ENCODE data around the gene TRIM44.

The TRIM44 gene, protein sequence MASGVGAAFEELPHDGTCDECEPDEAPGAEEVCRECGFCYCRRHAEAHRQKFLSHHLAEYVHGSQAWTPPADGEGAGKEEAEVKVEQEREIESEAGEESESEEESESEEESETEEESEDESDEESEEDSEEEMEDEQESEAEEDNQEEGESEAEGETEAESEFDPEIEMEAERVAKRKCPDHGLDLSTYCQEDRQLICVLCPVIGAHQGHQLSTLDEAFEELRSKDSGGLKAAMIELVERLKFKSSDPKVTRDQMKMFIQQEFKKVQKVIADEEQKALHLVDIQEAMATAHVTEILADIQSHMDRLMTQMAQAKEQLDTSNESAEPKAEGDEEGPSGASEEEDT

DNA sequence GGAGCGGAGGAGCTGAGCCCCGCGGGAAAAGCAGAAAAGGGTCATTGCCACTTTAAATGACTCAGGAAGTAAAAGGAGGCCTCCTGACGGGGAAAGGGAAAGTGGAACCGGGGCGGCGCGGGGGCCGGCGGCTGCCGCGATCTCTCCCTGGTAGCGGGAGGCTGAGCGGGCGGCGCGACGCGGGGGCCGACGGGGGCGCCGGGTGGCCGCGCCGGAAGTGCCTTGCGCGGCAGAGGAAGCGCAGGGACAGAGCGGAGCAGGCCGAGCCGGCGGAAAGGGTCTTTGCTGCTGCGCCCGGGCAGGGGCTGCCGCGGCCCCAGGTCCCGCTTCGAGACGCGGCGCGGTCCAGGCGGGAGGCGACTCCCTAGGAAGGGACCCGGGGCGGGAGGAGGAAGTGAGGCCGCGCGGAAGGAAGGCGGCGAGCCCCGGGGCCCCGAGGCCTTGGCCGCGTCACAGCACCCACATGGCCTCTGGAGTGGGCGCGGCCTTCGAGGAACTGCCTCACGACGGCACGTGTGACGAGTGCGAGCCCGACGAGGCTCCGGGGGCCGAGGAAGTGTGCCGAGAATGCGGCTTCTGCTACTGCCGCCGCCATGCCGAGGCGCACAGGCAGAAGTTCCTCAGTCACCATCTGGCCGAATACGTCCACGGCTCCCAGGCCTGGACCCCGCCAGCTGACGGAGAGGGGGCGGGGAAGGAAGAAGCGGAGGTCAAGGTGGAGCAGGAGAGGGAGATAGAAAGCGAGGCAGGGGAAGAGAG, at the start of gene TRIM44:
TRIM44 (plus strand) TSS at position 127 of the 759 bp plus-strand sequence; CDS start at position 464, 337 bp downstream.
- peak; percentile 73 for DNase-seq

DNA sequence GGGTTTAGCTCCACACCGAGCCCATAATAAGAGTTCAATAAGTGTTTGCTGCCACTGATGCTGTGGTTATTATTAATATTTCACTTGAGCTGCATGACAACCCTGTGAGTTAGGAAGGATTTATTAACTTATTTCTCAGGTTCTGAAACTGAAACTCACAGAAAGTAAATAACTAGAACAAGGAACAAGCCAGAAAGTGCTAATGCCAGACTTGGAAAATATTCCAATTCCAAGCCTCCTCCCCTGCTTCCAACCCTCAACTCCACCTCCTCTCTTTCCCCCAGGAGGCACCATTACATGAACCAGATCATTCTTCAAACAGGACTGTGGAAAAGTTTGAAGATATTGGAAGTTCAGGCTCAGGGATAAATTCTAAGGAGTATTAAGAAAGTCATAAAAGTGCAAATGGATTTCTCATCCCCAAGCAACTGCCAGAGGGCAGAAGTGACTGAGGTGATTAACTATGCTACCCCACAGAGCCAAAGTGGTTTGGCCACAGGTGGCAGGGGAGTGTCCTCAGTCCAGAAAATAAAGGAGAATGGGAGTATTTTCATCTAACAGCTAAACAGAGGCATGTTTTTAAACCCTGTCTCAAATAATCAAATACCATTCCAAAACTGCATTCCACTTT, 47.5 kb upstream of the TRIM44 start:
- DNase-seq: no peak

DNA sequence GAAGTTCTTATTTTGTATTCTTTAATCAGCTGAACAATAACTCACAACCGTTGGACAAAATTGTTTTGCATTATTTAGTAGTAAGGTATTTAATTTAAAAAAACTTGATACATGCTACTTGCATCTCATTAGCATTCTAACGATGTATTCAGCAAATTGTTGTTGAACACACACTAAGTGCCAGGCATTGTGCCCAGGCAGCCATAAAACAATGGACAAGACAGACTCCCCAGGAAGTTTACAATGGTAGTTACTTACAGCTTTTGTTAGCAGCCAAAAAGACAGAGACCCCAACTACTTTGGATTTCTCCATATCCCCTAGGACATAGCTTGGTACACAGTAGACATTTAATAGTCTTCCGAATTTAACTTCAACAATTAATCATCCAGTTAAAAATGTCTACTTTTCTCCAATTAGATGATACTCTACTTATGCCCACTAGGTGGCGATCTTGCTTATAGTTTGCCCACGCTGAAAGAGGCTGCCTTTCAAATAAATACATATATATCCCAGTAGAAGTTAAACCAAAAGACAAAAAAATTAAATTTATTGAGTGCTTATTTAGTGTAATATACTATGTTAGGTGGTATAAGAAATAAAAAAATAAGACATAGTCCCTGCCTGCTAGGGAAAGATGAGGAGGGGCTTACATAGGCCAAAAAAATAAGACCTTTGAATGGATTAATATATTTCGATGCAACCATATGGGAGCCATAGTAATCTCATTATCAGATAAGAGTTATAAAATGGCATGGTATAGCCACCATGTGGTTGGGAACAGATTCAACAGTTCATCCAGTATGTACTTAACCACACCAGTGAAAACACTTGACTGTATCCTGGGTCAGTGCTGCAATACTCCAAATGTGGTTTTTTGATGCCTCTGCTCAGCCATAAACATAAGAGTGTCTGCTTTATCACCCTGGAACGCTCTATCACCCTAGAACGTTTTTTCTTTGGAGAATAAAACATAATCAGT, 46.4 kb upstream of the TRIM44 start:
- DNase-seq: no peak

DNA sequence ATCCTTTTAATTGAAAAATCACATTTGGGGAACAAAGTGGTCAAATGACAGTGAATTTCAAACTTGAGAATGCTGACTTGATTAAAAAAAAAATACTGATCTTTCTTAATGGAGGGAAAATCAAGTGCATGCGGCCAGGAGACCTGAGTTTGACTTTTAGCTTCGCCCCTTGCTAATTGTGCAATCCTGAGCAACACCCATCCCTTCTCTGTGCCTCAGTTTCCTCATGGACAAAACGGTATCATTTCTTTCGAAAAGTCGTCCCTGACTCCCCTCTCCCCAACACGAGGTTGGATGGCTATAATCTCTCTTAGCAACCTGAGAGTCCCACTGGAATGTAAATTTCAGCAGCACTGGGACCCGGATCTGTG, 45.3 kb upstream of the TRIM44 start:
- no peak for DNase-seq

DNA sequence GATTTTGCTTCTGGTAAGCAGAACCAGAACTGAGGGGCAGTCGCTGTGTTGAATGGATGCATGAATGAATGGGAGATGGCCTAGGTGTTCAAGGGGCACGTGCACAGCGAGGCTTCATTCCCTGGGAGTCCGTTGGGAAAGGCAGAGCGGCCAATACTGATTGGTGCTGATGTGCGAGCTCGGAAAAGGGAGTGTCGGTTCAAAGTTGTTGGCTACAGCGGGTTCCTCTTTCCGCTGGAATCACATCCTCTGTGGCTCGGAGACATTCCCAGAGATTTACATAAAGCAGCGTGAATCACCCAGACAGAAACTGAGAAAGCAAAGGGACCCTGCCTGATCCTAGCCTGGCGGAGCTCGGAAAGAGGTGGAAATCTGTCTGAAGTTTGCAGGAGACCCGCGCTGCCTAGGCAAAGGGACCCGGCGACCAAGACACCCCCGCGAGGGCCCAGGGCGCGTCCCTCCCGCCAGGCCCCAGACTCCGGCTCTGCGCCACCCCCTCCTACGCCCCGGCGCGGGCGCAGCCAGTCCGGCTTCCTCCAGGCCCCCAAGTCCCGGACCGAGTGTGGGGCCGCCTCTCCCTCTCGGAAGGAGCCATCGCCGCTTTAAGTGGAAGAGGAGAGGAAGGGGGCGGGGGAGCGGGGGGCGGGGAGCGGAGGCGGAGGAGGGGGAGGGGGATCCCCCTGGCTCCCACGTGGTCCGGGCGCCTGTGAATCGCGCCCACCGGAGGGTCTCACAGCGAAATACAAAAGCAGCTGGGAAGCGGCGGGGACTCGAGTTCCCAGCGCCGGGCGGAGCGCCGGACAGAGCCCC, 44.7 kb upstream of the TRIM44 start, which contains the start of gene FJX1:
FJX1 (plus strand) TSS at position 774 of the 810 bp plus-strand sequence. CDS start 177 bp downstream, outside the sequence.
- no peak for DNase-seq

DNA sequence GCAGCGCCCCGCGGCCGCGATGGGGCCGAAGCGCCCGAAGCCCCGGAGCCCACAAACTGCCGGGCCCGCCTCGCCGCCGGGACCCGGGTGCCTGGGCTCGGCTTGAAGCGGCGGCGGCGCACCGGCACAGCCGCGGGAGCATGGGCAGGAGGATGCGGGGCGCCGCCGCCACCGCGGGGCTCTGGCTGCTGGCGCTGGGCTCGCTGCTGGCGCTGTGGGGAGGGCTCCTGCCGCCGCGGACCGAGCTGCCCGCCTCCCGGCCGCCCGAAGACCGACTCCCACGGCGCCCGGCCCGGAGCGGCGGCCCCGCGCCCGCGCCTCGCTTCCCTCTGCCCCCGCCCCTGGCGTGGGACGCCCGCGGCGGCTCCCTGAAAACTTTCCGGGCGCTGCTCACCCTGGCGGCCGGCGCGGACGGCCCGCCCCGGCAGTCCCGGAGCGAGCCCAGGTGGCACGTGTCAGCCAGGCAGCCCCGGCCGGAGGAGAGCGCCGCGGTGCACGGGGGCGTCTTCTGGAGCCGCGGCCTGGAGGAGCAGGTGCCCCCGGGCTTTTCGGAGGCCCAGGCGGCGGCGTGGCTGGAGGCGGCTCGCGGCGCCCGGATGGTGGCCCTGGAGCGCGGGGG, 44.0 kb upstream of the TRIM44 start:
- DNase-seq: no peak

DNA sequence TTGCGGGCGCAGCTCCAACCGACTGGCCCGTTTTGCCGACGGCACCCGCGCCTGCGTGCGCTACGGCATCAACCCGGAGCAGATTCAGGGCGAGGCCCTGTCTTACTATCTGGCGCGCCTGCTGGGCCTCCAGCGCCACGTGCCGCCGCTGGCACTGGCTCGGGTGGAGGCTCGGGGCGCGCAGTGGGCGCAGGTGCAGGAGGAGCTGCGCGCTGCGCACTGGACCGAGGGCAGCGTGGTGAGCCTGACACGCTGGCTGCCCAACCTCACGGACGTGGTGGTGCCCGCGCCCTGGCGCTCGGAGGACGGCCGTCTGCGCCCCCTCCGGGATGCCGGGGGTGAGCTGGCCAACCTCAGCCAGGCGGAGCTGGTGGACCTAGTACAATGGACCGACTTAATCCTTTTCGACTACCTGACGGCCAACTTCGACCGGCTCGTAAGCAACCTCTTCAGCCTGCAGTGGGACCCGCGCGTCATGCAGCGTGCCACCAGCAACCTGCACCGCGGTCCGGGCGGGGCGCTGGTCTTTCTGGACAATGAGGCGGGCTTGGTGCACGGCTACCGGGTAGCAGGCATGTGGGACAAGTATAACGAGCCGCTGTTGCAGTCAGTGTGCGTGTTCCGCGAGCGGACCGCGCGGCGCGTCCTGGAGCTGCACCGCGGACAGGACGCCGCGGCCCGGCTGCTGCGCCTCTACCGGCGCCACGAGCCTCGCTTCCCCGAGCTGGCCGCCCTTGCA, 43.3 kb upstream of the TRIM44 start:
- DNase-seq: no peak

DNA sequence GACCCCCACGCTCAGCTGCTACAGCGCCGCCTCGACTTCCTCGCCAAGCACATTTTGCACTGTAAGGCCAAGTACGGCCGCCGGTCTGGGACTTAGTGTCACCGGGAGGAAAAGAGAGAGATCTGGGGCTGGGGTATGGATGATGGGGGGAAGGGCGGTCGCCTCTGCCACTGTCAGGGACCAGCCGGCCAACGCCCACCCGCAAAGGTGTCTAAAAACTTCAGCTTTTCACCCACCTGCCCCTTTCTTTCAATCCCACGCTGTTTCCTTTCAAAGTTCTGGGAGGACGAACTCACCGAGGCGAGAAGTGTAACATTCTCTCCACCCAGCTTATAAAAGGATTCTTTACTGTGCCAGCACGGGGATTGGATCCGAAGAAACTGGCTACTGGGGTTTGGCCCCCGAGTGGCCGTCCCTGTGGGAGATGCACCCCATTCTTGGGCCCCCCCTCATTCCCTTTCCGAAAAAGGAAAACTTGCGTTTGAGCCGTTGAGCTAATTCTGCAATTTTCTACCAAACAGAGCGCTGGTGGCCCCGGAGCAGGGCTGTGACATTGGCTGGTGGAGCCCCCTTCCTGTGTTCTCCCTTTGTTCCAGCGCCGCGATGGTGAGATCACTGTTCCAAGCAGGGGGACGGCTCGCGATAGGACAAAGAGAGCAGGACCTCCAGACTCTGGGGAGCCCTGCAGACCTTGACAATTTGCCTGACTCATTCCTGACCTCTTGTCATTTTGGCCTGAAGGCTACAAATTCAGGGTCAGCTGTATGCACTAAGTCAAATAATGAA, 42.5 kb upstream of the TRIM44 start:
- no peak for DNase-seq

DNA sequence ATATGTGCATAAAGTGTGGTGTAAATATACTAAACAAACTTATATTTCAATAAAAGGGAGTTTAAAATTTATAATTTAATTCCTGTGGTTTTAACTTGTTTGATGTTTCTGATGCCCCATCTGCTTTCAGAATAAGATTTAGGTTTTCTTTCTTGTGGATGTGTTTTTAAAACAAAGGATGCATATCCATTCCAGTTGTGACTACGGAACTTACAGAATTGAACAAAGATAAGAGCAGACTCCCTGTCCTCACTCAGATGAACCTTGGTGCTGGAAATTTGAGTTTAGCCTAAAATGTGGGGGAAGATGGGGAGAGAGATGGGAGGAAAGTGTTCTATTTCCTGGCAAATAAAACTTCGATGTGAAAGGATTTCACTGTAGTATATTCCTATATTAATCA, 41.8 kb upstream of the TRIM44 start:
- no peak for DNase-seq

DNA sequence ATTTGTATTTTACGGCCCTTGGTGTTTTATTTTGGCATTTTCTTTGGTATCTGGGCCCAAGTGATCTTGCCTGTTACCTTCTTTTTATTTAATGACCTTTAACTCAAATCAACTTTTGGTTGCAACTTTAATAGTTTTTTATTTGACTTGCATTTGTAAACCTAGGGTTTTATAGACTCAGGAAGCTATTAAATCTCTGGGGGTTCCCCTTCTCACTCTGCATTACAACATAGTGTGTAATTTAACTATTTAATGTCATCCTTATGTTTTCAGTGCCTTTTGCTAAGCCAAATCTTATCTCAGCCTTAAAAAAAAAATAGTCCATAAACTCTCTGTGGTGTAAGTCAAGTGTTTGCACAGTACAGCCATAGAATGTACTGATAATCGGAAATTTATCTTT, 41.0 kb upstream of the TRIM44 start:
- no peak for DNase-seq

DNA sequence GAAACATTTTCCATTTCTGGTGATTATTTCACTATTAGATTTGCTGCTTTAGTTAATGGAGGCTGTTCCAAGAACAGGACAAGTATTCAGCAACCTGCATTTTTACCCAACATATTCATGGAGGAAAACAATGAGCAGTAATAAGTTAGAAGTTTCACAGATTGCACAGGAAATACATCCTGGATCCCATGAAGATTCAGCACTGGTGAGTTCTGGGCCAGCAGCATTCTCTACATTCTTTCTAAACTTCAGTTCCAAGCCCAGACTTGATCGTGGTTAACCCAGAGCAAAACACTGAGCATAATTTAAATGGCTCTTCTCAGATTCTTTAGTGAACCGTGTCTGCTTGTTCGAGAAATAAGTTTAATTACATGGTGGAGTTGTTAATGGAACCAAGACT, 40.5 kb upstream of the TRIM44 start:
- no peak for DNase-seq

DNA sequence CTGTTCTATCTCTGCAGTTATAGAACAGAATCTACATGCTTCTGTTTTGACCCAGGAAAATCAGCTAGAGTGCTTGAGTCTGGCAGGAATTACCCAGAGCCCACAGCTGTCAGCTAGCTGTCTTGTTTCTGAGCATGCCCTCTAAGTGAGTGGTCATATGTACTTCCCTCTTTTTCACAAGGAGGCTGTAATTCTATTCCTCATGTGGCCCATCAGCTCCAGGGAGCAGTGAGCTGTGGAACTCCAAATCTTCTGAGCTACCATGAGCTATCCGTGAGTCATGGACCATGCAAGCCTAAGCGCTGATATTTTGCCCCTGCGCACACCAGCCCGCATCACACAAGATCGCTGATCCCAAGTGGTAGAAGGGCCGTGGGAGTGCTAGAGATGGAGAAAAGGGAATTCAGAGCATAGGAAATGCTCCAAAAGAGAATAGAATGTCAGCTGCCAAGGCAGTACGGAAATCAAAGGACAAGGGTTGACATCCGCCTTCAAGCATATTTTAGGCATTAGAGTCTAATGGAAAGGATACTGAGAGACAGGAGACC, 38.9 kb upstream of the TRIM44 start:
- DNase-seq: no peak

DNA sequence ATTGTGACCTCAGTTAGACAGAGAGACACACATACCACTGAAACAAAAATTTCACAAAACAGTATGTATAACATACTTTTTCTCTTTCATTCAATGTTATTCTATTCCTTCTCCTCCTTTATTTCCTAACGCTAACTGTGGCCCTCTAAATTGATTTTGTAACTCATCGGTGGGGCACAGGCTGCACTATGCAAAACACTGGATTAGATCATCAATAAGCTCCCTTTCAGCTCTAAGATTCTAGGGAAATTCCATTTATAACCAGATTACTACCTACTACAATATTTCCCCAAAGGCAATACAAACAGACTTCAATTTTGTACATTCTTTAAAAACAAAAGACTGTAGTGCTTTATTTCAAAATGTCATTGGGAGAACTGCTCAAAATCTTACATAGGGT, 38.3 kb upstream of the TRIM44 start:
- DNase-seq: no peak

DNA sequence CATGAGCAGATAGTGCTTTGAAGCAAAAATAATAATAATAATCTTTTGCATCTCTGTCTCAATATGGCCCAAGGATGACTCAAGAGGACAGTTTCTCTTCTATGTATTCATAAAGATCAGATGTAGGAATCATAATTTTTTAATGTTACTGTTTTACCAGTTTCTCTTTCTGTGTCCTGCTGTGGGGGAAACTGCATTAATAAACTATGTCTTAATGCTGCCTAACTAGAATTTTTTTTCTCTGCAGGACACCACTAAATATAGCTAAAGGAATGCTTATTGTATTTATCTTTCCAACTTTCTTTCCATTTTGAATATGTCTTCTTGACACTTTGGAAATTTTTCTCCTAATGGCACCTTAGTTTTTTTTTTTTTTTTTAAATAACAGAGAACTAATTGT, 37.8 kb upstream of the TRIM44 start:
- DNase-seq: no peak

DNA sequence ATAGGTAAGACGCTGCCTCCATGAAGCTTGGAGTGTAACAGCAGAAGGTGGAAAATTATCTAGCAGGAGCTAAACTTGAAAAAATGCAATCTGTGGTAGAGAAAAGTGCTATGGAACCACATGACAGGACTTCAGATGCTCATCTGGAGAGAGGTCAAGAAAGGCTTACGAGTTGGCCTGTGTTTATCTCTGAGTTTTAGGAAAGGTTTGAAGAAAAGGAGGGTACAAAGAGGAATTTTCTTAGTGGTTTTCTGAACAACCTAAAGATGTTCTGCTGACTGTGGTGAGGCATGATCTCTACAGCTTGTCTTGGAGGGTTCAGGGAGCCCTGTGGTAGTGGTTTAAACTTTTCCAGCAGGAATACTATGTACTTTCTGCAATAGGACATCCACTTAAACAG, 36.1 kb upstream of the TRIM44 start:
- DNase-seq: no peak

DNA sequence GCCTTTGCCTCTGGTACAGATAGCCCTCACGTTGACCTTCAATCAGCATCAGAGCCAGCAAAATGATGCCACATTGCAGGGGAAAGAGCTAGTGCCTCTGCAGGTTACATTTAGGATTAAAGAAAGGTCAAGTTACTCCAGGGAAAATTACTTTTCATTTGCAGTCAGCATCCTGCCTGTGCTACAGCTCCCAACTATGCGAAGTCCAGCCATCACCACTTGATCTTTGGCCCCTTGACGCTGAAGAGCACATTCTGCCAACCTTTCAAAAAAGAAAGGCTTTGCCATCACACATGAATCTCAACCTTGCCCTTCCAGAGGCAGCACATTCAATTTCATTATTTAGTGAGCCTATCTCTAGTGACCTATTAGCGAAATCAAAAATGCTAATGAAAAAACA, 33.1 kb upstream of the TRIM44 start:
- DNase-seq: no peak

DNA sequence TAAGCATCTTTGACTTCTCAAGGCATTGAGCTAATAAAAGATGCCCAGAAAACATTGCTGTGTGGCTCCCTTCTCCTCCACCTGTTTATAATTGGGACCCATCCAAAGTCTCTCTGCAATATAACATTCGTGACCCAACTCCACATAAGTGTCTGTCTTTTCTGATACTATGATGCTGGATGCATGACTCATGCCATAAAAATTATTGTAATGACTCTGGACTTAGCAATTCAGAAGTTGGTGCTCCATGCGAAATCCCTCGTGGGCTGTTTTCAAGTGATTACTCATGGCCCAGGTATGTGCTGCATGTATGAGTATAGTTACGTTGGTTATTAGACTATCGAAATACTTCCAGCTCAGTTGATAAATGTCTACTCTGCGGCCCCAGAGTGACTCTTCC, 32.7 kb upstream of the TRIM44 start:
- no peak for DNase-seq

DNA sequence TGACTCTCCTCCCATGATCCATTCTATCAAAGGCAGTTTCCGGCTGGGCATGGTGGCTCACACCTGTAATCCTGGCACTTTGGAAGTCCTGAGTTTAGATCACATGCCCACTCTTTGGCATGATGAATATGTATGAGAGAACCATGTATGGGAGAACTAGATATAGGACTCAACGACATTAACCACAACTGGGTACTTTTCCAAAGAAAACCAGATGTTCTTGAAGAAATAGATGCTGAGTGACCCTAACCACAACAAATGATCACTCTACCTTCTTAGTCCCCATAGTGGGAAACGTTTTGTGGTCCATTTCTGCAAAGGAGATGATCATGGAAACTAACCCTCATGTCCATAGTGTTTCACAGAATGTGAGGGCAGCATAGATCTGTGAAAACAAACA, 30.7 kb upstream of the TRIM44 start:
- no peak for DNase-seq

DNA sequence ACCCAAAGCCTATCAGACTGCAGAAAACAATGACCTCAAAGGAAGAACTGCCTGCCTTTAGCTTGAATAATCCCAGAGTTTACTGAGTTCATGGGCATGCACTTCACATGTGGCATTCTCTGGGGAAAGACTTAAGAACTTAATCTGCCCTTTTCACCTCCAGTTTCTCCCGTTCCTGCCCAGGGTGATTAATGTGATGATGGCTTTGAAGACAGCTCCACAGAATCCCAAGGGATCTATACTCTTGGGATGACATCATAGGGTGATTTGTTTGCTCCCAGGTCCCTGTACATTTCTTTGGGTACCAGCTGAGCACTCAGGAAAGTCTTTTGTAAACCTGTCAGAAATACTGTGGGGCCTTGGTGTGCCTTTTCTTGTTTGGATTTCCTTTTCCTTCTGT, 30.3 kb upstream of the TRIM44 start:
- no peak for DNase-seq

Measured in activated CD4-positive, alpha-beta T cell treated with anti-CD3 and anti-CD28 coated beads for 1 hour (primary cell).